Right renal pelvis (tissue), 4 donors: Measurements from ENCODE around the gene PAPOLB. TPM values are rescaled to one million over a fixed set of nuclear protein-coding genes. Genes with fewer than 3 reads are reported as not detected.

Experiments used
- DNase-seq, 4 donors: peaks; one replicate each; pipeline ENCODE4 v3.0.0-alpha.2; 2013; ENCODE audit warnings: low read depth in 4 of 4, low spot score in 3 of 4, missing footprints in 1 of 4
- polyA plus RNA-seq, 4 donors: library from polyadenylated mRNA; unstranded; fragments of 120-200 nt; gene quantifications; one replicate each; pipeline ENCODE4 v1.2.1, GENCODE V29; 2013; ENCODE audit not compliant: insufficient read length in 4 of 4

Gene PAPOLB
- polyA plus RNA-seq, 4 donors = 0.06 to 0.16 (median 0.11) TPM

DNA sequence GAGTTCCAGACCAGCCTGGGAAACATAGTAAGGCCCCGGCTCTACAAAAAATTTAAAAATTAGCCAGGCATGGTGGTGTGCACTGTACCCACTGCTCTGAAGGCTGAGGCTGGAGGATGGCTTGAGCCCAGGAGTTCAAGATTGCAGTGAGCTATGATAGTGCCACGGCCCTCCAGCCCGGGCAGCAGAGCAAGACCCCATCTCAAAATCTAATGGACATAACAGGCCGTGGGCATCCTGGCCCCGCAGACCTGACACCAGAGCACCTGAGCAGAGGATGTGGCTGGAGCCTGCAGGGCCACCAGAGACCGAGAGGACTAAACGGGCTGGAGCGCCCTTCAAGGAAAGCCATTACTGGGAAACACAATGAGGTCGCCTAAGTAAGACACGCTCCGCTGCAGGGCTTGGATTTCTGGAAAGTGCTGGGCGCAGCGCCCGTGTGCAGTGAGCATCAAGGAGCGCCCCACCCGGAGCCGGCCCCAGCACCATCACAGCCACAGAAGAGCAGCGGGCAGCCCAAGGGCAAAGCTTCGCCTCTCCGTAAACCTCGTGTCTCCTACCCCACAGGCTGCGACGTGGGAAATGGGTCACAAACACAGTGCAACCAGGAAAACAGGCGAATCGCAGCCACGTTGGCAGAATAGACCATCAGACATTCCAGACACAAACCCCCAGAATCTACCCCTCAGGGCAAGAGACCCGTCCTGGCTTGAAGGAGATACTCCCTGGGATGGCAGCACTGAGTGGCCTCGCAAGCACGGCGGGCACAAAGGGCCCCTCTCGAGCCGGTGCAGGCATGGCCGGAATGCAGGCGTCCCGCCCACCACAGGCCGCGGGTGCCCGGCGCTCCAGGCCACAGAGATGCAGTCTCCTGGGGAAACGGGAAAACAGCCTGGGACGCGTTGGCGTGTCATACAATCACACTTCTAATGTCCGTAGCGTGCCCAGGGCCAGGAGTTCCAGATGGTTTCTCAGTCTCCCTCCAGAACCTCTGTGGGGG lies 16.8 kb upstream of the PAPOLB start:
- DNase-seq = no peak

- no peak for DNase-seq
These were observed 14.8 kb upstream of the PAPOLB start for GRCh38 chr7:4876586-4876985.

- DNase-seq = no peak
These were observed 13.6 kb upstream of the PAPOLB start for GRCh38 chr7:4875391-4875790.

- no peak for DNase-seq
These were observed 11.5 kb upstream of the PAPOLB start for GRCh38 chr7:4873071-4873944.

GRCh38 chr7:4871930-4872675 lies 10.3 kb upstream of the PAPOLB start:
- DNase-seq = no peak

- no peak for DNase-seq
These were observed 9.3 kb upstream of the PAPOLB start for GRCh38 chr7:4871056-4871680.

DNA sequence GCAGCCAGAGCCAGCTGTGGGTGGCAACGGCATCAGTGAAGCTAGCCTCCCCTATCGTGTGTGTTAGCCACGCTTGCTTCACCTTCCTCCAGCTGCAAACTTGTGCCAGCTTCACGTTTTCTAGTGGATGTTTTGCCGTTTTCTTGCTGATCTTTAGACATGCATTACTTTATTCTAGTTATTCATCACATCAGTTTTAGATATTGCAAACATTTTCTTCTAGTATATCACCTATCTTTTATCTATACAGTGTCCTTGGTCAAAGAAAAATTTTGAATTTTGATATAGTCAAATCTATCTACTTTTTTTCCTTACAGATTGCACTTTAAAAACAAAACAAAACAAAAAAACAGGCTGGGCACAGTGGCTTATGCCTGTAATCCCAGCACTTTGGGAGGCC lies 6.7 kb upstream of the PAPOLB start:
- DNase-seq = no peak

- DNase-seq = no peak
These were observed 5.0 kb upstream of the PAPOLB start for GRCh38 chr7:4866528-4867496.

DNA sequence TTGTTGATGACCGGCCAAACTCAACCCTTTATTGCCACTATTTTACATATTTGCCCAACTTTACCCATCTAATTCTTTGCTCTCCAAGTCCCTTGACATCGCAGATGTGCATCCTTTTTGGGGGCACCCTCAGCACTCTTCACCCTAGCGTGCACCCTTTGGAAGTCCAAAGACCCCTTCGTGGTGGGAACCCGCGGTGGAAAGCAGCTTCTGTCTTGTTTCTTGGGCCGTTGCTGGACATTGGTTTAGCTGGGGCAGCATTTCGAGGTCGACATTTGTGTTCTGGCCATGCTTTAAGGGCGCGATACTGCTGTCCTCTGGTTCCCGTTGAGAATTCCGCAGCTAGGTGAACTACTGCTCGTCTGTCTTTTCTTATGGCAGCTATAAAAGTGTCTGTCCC lies 326 bp upstream of the PAPOLB start:
- no peak for DNase-seq

- DNase-seq = no peak
These were observed 603 bp downstream of the PAPOLB start for GRCh38 chr7:4861227-4861626.

DNA sequence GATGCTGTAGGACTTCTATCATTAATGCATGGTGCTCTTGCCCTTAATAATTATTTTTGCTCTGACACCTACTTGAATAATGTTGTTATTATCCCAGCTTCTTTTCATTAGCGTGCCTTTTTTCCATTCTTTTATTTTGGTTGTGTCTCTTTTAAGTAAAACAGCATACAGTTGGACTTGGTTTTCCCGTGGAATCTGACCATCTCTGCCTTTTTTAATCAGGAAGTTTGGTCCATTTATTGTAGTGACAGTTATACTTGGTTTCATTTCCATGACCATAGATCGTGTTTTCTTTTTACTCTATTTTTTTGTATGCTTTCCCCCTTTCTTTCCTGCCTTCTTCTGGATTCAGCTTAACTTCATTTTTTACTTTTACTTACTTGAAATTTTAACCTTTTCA lies 4.6 kb downstream of the PAPOLB start:
- DNase-seq = no peak

GRCh38 chr7:4856336-4857057 lies 5.3 kb downstream of the PAPOLB start:
- no peak for DNase-seq

- no peak for DNase-seq
These were observed 6.9 kb downstream of the PAPOLB start for GRCh38 chr7:4854916-4855315.

DNA sequence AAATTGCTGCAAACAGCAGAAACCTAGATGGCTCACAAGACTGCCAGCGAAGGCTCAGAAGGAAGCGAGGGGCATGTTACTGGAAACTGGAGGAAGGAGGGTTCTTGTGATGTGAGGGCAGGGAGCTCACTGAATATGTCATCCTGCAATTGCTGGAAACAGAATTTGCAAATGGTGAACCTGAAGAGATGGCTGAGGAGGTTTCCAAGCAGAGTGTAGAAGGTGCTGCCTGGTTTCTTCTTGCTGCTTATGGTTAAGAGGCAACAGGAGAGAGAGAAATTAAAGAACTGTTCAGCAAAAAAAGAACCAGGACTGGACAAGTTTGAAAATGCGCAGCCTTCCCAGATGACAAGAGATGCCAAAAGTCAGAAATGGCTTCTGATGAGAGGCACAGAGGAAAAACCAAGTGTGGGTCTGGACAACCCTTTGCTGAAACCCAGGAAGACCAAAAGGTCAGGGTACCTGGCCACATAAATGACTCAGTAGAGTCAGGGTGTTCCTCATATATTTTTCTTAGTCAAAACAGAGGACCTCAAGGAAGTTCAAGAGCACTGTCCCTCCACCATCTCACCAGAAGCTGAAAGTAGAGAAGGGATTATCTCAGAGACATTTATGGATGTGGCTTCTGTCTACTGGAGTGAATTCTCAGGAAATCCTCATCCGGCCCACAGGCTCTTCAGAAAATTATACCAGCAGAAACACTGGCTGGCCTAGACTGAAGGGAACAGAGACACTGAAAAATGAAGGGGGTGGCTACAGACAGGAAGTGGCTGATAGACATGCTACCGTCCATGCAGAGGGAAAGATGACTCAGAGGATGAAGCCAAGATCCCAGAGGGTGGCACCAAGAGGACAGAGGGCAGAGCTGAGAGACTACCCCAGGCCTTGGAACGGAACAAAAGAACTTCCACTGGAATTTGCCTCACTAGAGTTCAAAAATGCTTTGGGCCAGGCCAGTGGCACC lies 10.1 kb downstream of the PAPOLB start:
- DNase-seq = no peak

GRCh38 chr7:4850262-4850795 lies 11.5 kb downstream of the PAPOLB start:
- DNase-seq = no peak

DNA sequence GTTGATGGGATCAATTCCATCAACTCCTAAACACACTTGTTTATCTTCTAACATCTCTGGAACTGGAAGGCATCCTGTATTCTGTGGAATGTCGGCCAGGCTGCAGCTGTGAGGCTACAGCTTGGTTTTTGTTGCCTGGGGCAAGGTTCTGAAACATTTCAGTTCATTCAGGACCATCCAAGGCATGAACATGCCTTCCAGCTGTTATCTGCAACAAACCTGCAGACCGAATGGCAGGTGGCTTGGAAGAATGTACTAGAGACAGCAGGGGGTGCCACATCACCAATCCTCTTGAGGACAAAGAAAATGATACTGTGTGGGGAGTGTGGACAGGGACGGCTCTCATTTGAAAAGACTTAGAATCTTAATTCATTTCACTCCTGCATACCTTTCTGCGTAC lies 12.4 kb downstream of the PAPOLB start:
- DNase-seq = peak in 1 of 4 donors; percentile 27

- DNase-seq = peak in 1 of 4 donors; percentile 28
These were observed 16.1 kb downstream of the PAPOLB start for GRCh38 chr7:4845740-4846142.
